H54 (cell line): Measurements from ENCODE around the gene MTFR1L.

Experiments
- DNase-seq: peaks from one replicate; pipeline ENCODE4 v3.0.0; 2011; ENCODE audit warnings: low spot score, mixed read lengths; ENCODE audit not compliant: insufficient read length
- FAIRE-seq: peaks from 3 replicates; lab custom pipeline; 2011; peaks lifted over from hg19 to GRCh38; lab: Jason Lieb, UNC
- POLR2A ChIP-seq: IDR thresholded peaks from 2 replicates; pipeline ENCODE4 v1.6.1; 2011; ENCODE audit warnings: low read depth, mild to moderate bottlenecking, low read length

Gene MTFR1L

GRCh38 chr1:25875856-25876692, 56.3 kb downstream of the MTFR1L start:
- FAIRE-seq (no peak), DNase-seq (no peak)
- TF ChIP-seq POLR2A: no peak

DNA sequence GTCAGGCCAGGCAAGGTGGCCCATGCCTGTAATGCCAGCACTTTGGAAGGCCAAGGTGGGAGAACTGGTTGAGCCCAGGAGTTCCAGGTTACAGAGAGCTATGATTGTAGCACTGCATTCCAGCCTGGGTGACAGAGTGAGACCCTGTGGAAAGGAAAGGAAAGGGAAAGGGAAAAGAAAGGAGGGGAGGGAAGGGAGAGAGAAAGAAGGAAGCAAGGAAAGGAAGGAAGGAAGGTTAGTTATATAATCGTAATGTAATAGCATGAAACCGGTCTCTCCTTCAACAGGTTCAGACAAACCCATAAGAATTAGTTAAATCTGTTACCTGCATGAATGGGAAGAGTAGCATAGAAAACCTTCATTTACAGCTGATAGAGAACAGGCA, 56.9 kb downstream of the MTFR1L start:
- FAIRE-seq (no peak), DNase-seq (no peak)
- TF ChIP-seq POLR2A: no peak

- FAIRE-seq (no peak), DNase-seq (no peak)
- no peak for TF ChIP-seq POLR2A
These were observed 57.4 kb downstream of the MTFR1L start for GRCh38 chr1:25877155-25877554.

DNA sequence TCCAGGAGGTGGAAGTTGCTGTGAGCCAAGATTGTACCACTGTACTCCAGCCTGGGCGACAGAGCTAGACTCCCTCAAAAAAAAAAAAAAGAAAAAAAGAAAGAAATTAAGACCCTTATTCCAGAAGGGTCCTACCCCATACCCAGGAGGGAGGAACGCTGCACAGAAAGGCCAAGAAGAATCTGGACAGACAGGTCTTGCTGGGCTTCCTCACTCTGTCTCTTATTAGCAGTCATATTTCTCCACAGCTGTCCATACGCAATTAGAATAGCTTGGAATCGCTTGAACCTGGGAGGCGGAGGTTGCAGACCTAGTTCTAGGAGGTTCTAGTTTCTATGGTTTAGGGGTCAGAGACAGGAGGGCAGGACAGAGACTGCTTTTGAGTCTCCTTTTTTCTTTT, 58.9 kb downstream of the MTFR1L start:
- no peak for DNase-seq
- no peak for TF ChIP-seq POLR2A
- no peak for FAIRE-seq

- no peak for TF ChIP-seq POLR2A
- DNase-seq (no peak), FAIRE-seq (no peak)
These were observed 59.9 kb downstream of the MTFR1L start for GRCh38 chr1:25879675-25880074.

DNA sequence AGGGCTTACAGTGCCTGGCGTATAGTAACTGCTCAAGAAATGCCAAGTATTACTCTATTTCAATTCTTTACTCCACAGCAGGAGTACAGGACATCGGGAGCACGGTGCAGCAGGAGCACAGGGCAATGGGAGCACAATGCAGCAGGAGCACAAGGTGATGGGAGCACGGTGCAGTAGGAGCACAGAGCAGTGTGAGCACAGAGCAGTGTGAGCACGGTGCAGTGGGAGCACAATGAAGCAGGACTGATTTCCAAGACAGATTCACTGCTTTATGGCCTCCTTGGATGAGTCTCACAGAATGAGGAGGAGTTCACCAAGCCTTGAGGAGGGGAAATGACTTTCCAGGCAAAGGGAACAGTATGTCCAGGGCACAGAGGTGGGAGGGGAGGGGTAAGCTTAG, 60.8 kb downstream of the MTFR1L start:
- FAIRE-seq: no peak
- DNase-seq: no peak
- TF ChIP-seq POLR2A: no peak

GRCh38 chr1:25881266-25881665, 61.5 kb downstream of the MTFR1L start:
- FAIRE-seq (no peak), DNase-seq (no peak)
- no peak for TF ChIP-seq POLR2A
